GM13976 (cell line): ENCODE results near the gene MYRIP.
"Not testable (repeated sequence)": the region's sequence is repeated elsewhere in the genome, so short reads cannot be mapped to it uniquely, and the experiment has no call there.

Experiments used
- DNase-seq: peaks from one replicate; pipeline ENCODE4 v3.0.0; 2012; ENCODE audit warnings: low spot score
- CTCF ChIP-seq: IDR thresholded peaks from 2 replicates; pipeline ENCODE4 v1.5.1; 2012; ENCODE audit warnings: borderline replicate concordance, mild to moderate bottlenecking; ENCODE audit not compliant: insufficient read depth; ENCODE audit errors: extremely low read depth, missing control alignments, control extremely low read depth
- in situ Hi-C: fragments of 300-500 bp; cut with MboI; formaldehyde crosslinking; loops from one replicate; pipeline ENCODE4 v1.12.0; 2022; ENCODE audit warnings: low sequenced_read_pairs, mixed read lengths, inconsistent platforms; ENCODE audit not compliant: unreplicated experiment

MYRIP gene

GRCh38 chr3:39814007-39814406, 4.6 kb downstream of the MYRIP start:
- no peak for TF ChIP-seq CTCF
- DNase-seq, result no peak
- in situ Hi-C loops, result no loop called here

GRCh38 chr3:39819899-39820298, 10.5 kb downstream of the MYRIP start:
- in situ Hi-C loops, result no loop called here
- no peak for TF ChIP-seq CTCF
- no peak for DNase-seq

- DNase-seq, in situ Hi-C loops: not testable (repeated sequence)
Observed at GRCh38 chr3:39833764-39834163, 24.4 kb downstream of the MYRIP start.

- in situ Hi-C loops, result no loop called here
- no peak for DNase-seq
- no peak for TF ChIP-seq CTCF
Observed at GRCh38 chr3:39839484-39839883, 30.1 kb downstream of the MYRIP start.

GRCh38 chr3:39843440-39843839, 34.0 kb downstream of the MYRIP start:
- no peak for DNase-seq
- in situ Hi-C loops, result no loop called here
- TF ChIP-seq CTCF, result no peak

GRCh38 chr3:39848365-39848764, 39.0 kb downstream of the MYRIP start:
- DNase-seq, result no peak
- TF ChIP-seq CTCF, result no peak
- in situ Hi-C loops, result no loop called here

- in situ Hi-C loops, result no loop called here
- DNase-seq, result no peak
- no peak for TF ChIP-seq CTCF
Observed at GRCh38 chr3:39849992-39850715, 40.7 kb downstream of the MYRIP start.

- in situ Hi-C loops, result no loop called here
- DNase-seq, result no peak
- TF ChIP-seq CTCF, result no peak
Observed at GRCh38 chr3:39850716-39851032, 41.3 kb downstream of the MYRIP start.
